HG02588 (cell line): ENCODE data around the gene PEX14.

Experiments used
- ATAC-seq: cut with Tn5 transposase; IDR thresholded peaks from one replicate; pipeline ENCODE4 v1.9.1; 2021; ENCODE audit warnings: mild to moderate bottlenecking, moderate library complexity; ENCODE audit not compliant: unreplicated experiment

The PEX14 gene

GRCh38 chr1:10677491-10678391, 203.0 kb downstream of the PEX14 start:
- no peak for ATAC-seq

- ATAC-seq, result no peak
Measured at GRCh38 chr1:10678402-10678801, 203.7 kb downstream of the PEX14 start.

GRCh38 chr1:10678852-10679251, 204.1 kb downstream of the PEX14 start:
- no peak for ATAC-seq

- ATAC-seq, result no peak
Measured at GRCh38 chr1:10679496-10680220, 204.9 kb downstream of the PEX14 start.
